Measurements from ENCODE around the gene BUB1B.
A peak's percentile ranks its signal among the peaks of the same experiment; 100 is the strongest.
"Not testable (repeated sequence)": the region's sequence is repeated elsewhere in the genome, so short reads cannot be mapped to it uniquely, and the experiment has no call there.

The BUB1B gene

GRCh38 chr15:40160689-40161688 lies at the start of gene BUB1B:
BUB1B (plus strand) TSS chr15:40161069; CDS start chr15:40161221, 152 bp downstream.
- DNase-seq (ENCODE audit: low spot score): peak; percentile 97

- no peak for DNase-seq (ENCODE audit: low spot score)
Measured at GRCh38 chr15:40111888-40112287, 49.0 kb upstream of the BUB1B start.

GRCh38 chr15:40112789-40113188 lies 48.1 kb upstream of the BUB1B start:
- DNase-seq (ENCODE audit: low spot score): no peak

- DNase-seq (ENCODE audit: low spot score): no peak
Measured at GRCh38 chr15:40114218-40114617, 46.7 kb upstream of the BUB1B start.

- not testable (repeated sequence) for DNase-seq (ENCODE audit: low spot score)
Measured at GRCh38 chr15:40115106-40115505, 45.8 kb upstream of the BUB1B start.

GRCh38 chr15:40115670-40116093 lies 45.2 kb upstream of the BUB1B start:
- DNase-seq (ENCODE audit: low spot score): no peak

GRCh38 chr15:40118473-40118872 lies 42.4 kb upstream of the BUB1B start:
- DNase-seq (ENCODE audit: low spot score): no peak

- DNase-seq (ENCODE audit: low spot score): no peak
Measured at GRCh38 chr15:40121911-40122638, 38.8 kb upstream of the BUB1B start.

GRCh38 chr15:40122989-40123388 lies 37.9 kb upstream of the BUB1B start:
- DNase-seq (ENCODE audit: low spot score): not testable (repeated sequence)

GRCh38 chr15:40123863-40124262 lies 37.0 kb upstream of the BUB1B start:
- not testable (repeated sequence) for DNase-seq (ENCODE audit: low spot score)

- DNase-seq (ENCODE audit: low spot score): not testable (repeated sequence)
Measured at GRCh38 chr15:40124333-40124732, 36.5 kb upstream of the BUB1B start.

GRCh38 chr15:40124807-40125285 lies 36.0 kb upstream of the BUB1B start:
- DNase-seq (ENCODE audit: low spot score): not testable (repeated sequence)

GRCh38 chr15:40125950-40126349 lies 34.9 kb upstream of the BUB1B start:
- no peak for DNase-seq (ENCODE audit: low spot score)

- no peak for DNase-seq (ENCODE audit: low spot score)
Measured at GRCh38 chr15:40128766-40129660, 31.9 kb upstream of the BUB1B start.

GRCh38 chr15:40130118-40130517 lies 30.8 kb upstream of the BUB1B start:
- DNase-seq (ENCODE audit: low spot score): no peak

- DNase-seq (ENCODE audit: low spot score): no peak
Measured at GRCh38 chr15:40130799-40131502, 29.9 kb upstream of the BUB1B start.

GRCh38 chr15:40133544-40133943 lies 27.3 kb upstream of the BUB1B start:
- no peak for DNase-seq (ENCODE audit: low spot score)

- no peak for DNase-seq (ENCODE audit: low spot score)
Measured at GRCh38 chr15:40134885-40135284, 26.0 kb upstream of the BUB1B start.

- not testable (repeated sequence) for DNase-seq (ENCODE audit: low spot score)
Measured at GRCh38 chr15:40135846-40136450, 24.9 kb upstream of the BUB1B start.

GRCh38 chr15:40136470-40137302 lies 24.2 kb upstream of the BUB1B start:
- no peak for DNase-seq (ENCODE audit: low spot score)

Measured in cerebellar cortex (tissue), 1 donor.